HK-2 (cell line): ENCODE measurements around the gene PPP1R7.
A peak's percentile ranks its signal among the peaks of the same experiment; 100 is the strongest.
"Not testable (repeated sequence)": the region's sequence is repeated elsewhere in the genome, so short reads cannot be mapped to it uniquely, and the experiment has no call there.

Source experiments
- DNase-seq: peaks from one replicate; pipeline ENCODE4 v3.0.0-alpha.2; 2018; ENCODE audit not compliant: unreplicated experiment

Gene PPP1R7, protein sequence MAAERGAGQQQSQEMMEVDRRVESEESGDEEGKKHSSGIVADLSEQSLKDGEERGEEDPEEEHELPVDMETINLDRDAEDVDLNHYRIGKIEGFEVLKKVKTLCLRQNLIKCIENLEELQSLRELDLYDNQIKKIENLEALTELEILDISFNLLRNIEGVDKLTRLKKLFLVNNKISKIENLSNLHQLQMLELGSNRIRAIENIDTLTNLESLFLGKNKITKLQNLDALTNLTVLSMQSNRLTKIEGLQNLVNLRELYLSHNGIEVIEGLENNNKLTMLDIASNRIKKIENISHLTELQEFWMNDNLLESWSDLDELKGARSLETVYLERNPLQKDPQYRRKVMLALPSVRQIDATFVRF

DNA sequence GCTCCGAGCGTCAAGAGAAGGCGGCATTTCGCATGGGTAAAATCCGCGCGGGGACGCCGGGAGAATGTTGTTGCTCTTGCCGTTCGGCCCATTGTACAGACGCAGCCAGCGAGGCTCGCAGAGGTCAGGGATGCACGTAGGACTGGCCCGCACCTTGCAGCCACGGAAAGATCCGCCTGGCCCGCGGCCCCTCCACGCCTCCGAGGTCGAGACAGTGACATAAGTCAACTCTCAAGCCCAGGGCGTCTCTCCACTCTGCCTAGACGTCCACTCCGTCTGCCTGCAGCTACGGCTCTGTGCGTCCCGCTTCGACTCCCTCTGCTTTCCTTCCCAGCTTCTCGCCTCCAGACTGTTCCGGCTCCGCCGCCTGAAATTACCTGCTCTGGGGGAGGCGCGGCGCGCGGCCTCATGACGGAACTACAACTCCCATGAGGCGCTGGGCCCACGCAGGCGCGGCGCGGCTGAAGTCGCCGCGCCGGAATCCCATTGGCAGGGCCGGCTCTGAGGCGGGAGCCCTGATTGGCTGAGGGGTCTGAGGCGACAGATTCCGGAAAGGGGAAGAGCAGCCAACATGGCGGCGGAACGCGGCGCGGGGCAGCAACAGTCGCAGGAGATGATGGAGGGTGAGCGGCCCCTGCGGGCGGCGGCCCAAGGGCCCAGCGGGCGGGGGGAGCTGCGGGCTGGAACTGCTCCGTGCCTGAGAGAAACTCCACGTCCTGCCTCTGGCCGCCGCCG, at the start of gene PPP1R7:
Gene PPP1R7, plus strand, starts transcription at position 543 of the 735 bp plus-strand sequence. Its CDS starts 29 bp downstream, at position 572.
- peak; percentile 97 for DNase-seq

DNA sequence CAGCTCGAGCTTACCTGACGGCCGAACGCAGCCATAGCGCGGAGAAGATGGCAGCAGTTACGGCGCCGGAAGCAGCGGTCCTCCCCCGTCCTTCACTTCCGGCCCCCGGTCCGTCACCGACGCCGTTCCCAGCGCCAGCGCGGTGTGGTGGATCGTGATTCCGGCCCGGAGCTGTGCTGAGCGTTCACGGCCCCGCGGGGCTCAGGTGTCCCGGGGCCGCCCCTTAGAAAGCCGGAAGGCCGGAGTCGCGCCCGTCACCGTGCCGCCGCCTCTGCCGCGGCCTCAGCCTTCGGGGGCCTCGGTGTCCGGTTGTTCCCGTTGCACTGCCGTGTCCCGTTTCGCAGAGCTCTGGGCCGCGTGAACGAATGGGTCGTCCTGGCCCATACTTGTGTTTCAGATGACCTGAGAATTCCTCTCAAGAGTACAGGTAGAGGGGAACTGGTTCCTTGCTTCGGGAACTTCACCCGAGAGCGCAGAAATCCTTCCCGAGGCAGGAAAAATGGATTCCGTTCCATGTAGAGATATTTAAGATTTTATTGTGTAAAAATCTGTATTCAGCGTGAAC, 47.9 kb upstream of the PPP1R7 start, which contains the start of gene MTERF4:
Gene MTERF4, minus strand, starts transcription at position 49 of the 565 bp plus-strand sequence. Its CDS starts 14 bp downstream, at position 35.
- DNase-seq = peak; percentile 86

DNA sequence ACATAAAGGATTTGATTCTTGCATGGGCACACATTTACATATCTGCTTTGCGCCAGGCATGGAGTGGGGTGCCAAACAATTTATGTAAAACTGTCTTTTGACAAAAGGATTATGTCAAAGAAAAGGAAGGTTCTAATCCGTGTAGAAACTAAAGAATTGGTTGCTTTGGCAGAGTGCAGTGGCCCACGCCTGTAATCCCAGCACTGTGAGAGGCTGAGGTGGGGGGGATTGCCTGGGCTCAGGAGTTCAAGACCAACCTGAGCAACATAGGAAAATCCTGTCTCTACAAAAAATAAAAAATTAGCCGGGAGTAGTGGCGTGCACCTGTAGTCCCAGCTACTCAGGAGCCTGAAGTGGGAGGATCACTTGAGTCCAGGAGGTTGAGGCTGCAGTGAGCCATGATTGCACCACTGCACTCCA, 47.1 kb upstream of the PPP1R7 start:
- DNase-seq = no peak

DNA sequence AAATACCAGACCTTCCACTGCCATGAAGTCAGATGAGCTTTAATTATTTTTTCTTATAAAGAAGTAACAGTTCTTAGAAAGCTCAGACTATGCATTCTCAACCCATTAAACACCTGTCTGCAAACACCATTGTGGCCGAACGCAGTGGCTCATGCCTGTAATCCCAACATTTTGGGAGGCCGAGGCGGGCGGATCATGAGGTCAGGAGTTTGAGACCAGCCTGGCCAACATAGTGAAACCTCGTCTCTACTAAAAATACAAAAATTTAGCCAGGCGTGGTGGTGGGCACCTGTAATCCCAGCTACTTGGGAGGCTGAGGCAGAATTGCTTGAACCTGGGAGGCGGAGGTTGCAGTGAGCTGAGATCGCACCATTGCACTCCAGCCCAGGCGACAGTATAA, 45.7 kb upstream of the PPP1R7 start:
- not testable (repeated sequence) for DNase-seq

DNA sequence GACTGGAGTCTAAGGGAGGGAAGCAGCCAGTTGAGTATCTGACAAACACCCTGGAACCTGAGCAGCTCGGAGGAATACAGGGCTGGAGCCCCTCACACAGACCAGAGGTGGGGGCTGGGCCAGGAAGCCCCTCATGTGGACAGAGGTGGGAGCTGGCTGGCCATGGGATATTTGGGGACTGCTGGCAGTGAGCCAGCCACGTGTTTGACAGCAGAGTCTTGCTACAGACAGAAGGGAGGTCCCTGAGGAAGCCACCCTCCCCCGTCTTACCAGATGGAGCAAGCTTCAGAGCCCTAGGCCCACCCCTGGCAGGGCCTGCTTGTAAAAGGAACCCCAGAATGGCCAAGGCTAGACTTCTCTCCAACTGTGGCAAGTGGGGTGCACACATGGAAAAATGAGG, 44.6 kb upstream of the PPP1R7 start:
- no peak for DNase-seq

DNA sequence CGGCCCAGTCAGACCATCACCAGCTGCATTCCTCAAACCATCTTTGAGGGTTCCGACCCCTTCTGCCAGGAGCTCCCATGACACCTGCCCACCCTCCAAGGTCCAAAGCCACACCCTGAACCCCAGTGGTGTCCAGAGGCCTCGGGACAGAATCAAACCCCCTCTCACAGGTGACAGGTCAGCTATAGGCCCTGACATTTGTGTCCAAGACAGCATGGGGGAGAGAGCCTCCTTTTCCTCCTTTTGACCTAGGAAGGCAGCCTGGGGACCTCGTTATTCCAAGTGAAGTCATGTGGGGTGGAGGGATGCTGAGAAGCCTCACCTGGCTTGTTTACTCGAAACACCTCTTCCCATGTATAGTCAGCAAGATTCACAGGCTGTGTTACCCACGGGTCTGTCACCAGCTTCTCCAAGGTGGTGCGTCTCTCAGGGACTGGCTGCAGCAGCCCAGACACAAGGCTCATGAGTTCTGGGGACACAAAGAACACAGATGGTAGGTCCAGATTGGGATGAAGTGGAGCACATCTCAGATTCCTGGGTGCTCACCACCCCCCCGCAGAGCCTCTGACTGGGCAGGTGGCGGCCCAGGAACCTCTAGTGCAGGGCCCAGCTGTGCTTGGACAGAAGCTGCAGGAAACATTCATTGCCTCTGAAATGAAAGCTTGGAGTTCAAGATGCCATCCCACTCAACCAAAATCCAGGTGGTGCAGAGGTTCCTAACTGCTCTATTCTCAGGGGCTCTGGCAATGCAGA, 43.1 kb upstream of the PPP1R7 start:
- no peak for DNase-seq

DNA sequence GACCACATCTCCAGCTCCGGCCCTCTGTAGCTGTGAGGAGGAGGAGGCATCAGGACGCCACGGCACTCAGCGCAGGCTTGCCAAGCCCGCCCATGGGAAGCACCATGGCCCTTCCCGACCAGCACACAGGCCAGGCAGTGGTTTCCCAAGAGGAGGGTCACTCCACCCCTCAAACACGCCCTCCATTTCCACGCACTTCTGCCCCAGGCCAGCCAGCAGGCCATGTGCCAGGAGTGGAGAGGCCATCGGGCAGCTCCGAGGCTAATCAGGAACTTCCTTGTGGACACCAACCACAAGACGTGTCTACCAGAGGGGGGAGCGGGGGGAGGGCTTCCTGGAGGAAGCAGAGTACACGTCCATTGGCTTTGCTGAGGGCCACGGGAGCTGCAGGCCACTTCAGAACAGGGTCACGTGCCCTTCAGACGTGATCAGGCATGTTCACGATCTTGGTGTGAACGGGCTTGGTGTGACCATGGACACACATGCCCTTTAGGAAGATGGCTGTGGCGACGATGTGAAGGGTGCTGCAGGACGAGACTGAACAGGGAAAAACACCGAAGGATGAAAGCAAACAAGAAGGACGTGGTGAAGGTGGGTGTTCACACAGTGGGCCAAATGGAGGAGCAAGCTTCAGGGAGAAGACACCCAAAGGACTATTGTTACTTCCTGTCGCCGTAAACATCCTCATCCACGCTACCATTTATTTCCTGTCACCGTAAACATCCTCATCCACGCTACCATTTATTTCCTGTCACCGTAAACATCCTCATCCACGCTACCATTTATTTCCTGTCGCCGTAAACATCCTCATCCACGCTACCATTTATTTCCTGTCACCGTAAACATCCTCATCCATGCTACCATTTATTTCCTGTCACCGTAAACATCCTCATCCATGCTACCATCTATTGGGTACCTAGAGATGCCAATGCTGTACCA, 41.7 kb upstream of the PPP1R7 start:
- DNase-seq = no peak

DNA sequence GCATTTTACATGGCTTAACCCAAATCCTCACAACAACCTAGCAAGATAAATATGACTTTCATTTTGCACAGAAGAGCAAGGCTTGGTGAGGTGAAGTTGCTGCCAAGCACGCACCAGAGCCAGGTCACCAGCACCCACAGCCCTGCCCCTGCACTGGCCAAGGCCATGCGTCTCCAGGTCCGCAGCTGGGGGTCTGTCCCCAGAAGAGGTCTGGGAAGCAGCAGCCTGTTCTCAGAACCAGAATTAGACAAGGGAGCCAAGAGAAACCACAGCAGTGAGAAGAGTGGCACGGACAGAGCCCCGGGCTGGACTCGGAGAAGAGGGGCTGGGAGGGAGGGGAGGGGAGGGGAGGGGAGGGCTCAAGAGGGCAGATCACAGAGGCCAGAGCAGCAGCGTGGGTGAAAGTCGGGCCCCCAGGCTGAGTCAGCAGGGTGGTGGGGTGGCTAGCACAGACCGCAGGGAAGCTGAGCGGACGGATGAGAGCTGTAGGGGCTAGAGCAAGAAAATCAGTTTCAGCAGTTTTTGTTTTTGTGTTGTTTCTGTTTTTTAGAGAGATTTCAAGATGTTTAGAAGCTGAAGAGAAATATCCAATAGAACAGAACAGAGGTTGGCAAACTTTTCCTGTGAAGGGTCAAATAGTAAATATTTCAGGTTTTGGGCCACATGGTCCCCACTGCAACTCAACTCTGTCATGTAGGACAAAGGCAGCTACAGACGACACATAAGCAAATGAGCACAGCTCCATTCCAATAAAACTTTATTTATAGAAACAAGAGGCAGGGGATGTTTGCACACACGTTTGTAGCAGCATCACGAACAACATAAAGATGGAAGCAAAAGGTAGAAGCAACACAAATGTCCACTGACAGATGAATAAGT, 40.8 kb upstream of the PPP1R7 start:
- DNase-seq = no peak

DNA sequence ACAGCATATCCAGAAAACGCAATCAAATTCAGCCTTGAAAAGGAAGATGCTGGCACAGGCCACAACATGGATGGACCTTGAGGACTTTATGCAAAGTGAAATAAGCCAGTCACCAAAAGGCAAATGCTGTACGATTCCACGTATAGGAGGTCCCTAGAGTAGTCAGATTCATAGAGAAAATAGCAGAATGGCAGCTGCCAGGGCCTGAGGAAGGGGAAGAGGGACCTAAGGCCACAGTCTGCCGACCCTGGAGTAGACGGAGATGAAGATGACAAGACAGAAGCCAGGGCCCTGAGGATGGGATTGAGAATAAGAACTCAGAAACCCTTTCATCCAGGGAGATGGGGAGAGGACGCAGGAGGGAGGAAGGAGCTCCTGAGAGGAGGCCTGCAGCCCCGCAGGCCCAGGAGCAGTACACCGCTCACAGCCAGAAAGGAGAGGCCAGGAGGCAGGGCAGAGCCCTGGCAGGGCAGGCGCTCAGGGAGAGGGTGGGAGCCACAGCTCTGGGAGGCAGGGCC, 40.1 kb upstream of the PPP1R7 start:
- DNase-seq = no peak

DNA sequence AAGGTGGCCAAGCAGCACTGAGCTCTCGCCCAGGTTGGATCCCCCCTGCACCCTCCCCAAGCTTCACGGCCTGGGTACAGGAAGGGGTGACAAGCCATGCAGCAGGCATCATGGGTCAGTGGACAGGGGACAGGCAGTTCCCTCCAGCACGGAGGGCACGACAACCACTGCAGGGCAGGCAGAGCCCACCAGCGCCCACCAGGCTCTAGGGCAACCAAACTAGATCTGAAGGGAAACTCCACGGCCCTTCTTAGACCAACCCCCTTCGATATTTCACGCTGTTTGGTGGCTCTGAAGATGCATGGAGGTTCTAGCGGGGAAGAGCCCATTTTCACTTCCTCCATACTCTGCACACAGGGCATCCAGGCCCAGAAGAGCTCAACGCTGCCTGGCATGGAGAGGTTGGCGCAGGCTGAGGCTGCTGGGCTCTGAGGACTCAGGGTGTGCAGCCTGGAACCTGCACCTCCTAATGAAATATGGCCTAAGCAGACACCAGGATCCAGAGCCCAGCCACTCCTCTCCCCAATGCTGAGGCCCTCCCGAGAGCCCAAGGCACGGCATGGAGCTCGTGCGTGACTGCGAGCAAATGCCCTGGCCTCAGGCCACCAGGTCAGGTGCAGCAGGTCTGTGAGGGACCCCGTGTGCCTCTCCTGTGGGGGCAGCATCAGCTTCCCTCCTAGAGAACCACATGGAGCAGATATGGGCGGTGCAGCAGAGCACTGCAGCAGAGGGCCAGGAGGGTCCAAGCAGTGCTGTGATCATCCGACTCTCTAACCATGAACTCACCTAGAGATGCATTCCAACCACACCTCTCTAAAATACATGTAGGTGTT, 39.4 kb upstream of the PPP1R7 start:
- no peak for DNase-seq

DNA sequence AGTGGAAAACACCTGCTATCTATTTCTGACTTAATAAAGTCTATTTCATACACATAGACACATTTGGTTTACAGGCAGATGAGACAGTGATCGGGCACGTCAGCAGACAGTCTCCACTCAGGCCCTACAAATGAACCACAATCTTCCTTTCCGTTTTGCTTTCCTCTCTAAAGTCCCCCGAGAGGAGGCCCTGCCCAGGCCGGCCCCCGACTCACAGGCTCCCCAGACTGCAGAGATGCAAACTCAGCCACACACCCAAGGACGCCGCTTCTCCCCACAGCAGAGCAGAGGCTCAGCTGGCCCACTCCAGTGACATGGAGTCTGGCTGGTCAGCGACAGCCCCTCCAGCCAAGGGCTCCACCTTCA, 38.8 kb upstream of the PPP1R7 start:
- no peak for DNase-seq

DNA sequence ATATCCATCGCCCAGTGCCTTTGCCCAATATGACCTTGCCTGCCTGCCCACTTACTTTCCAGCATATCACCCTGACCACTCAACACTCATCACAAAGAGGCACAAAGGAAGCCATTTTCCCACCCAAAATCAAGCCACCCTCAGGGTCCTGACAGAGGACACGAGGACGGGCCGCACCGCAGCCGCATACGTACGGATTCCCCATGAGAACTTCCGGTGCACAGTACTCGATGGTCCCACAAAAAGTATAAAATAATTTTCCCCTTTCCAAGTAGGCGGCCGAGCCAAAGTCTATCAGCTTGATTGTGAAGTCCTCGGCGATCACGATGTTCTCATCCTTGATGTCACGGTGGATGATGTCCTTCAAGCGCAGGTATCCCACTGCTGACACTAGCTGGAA, 38.2 kb upstream of the PPP1R7 start:
- no peak for DNase-seq

DNA sequence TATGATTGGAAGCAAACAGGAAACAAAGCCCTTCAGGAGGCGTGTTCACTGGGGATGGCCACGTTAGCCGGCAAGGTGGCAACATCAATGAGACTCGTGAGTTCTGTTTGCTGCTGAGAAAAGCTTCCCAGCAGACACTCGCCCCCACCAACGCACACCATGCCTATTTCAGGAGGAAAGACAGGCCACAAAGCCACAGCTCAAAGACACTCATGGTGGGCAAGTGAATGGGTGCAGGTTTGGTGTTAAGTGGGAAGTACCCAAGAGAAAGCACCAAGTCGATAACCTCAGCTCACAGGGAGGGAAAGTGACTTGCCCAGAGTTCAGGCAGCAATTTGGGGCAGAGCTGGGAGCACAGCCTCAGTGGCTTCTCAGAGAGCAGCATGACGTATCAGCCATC, 37.7 kb upstream of the PPP1R7 start:
- no peak for DNase-seq

DNA sequence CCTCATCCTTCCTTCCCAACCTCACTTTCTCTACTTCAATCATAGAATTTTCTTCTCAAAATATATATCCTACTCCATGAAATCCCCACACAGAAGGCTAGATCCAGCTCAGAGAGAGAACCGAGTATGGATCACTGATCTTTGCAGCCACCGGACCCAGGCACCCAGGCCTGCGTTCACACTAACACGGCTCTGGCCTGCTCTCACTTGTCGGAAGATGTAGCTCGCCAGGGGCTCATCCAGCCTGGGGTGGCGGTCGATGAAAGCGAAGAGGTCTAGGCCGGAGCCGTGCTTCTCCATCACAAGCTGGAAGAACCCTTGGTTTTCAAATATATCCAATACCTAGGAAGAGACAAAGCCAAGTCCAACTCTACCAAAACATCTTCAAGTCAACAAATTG, 35.4 kb upstream of the PPP1R7 start:
- DNase-seq = no peak

DNA sequence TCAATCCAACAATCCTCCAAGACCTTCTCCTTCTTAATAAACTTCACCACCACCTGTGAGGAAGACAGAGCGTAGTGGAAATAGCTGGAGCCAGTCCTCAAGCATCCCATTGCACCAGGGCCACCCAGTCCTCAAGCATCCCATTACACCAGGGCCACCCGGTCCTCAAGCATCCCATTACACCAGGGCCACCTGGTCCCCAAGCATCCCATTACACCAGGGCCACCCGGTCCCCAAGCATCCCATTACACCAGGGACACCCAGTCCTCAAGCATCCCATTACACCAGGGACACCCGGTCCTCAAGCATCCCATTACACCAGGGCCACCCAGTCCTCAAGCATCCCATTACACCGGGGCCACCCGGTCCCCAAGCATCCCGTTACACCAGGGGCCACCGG, 34.9 kb upstream of the PPP1R7 start:
- no peak for DNase-seq

DNA sequence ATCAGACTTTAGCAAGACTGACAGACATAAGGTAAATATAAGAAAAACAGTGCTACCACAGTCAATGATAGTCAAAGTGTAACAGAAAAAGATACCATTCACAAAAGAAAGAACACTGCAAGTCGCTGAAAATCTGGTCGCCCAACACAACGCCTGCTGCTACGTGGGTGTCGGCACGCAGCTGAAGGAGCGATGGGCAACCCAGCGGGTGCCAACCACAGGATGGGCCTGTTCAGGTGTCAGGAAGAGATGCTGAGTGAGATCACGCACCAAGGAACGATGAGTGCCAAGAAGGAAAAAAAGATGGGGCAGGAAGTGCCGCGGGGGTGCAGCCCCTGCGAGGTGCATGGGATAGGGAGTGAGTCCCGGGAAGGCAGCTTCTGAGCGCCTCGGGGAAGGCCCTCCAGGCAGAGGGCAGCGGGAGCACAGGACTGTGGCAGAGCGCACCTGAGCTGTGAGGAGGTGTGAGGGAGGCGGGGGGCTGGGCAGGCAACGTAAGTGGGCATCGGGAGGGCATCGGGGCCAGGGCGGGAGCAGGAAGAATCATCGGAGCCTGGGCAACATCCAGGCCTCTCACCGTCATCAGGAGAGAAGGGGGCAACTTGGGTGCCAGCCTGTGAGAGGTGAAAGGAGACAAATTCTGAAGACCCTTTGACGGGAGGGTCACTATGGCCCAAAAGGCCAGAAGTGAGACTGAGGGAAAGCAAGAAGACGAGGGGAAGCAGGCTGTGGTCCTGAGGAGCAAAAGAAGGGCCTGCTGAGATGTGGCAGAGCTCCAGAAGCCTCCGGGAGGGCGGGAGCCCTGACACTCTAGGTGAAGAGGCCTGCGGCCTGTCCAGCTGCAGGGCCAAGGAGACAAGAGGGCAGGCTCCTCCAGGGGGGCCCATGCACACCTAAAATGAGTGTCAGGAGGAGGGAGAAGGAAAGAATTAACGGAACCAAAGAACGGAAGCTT, 33.4 kb upstream of the PPP1R7 start:
- DNase-seq = no peak

DNA sequence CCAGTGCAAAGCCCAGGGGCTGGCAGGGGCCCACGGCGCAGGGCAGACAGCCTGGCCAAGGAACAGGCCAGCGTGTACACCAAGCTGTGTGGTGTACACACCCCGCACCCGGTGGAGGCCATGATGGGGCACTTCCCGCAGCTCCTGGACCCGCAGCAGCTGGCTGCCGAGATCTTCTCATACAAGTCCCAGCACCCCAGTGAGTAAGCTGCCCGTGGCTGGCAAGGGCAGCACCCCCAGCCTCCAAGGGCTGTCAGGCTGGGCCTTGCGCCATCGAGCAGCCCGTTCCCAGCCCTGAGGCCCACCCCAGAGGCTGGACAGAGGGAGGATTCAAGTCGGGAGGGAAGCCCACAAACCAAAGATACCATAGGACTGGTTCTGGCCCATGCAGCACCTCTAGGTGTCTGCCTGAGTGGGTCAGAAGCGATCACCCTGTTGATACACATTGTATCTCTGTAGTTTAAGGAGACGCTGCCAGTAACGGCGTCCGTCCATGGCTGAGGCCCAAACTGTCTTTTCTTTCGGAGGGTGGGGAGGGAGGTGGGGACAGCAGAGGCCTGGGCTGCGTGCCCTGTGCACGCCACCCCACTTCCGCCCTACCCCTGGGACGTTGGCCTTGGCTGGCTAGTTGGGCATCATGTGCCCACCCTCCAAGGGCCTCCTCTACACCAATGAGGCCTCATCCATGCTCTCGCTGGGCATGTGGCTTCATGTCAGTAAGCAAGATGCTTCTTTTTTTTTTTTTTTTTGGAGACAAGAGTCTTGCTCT, 31.3 kb upstream of the PPP1R7 start:
- DNase-seq = no peak
